CD4-positive, alpha-beta T cell treated with Interleukin-21 for 1 hour (primary cell): ENCODE results near the gene DGKB.

Source experiments
- DNase-seq: peaks from one replicate; pipeline ENCODE4 v3.0.0-alpha.2; 2020

Gene DGKB

DNA sequence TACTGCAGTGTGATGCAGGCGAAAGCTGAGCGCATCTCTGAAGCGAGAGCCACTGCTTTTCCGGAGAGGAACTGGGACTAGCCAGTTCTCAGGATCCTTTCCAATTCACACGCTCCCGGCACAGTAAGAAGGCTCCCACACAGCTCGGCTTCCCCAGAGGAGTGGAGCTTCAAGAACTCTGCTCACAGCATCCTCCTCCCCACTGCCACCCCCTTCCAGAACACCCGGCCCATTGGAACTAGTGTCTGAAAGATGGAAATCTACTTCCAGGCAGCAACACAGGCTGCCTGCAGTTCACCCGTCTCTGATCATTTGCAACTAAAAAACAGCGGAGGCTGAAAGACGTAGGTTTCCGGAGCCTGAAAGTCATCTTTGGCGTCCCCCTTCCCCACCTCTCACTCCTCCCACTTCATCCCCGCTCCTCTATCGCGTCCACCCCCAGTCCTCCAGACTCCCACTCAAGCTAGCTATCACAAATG, at the start of gene DGKB:
Gene DGKB (minus strand): TSS at position 163 of the 479 bp plus-strand sequence.
- DNase-seq: no peak

DNA sequence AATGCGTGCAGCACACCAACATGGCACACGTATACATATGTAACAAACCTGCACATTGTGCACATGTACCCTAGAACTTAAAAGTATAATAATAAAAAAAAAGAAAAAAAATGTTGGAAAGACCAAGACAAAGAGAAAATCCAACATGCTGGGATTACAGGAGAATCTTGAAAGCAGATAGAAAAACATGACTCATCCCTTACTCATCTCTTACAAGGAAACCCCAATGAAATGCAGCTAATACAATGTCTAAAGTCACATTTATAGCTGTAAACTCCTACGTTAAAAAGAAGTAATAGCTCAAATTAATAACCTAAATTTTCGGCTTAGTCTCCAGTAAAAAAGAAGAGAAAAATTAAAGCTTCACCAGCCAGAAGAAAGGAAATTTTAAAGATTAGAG, 47.5 kb upstream of the DGKB start:
- DNase-seq: no peak

DNA sequence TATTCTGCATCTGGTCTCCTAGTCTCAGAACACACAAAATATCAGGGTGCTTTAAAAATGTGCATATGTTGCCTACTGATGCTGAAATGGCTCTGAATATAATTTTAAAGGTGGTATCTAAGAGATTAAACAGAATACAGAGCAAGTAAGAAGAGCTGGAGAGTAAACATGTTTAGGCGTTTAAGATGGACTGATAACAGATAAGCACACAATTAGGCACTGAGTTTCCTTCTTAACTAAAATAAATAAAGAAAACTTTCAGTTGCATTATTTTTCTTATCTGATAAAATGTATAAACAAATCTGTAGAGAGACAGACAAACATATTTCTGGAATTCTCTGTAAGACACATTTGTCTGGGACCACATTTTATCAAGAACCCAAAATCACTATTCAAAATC, 35.6 kb upstream of the DGKB start:
- no peak for DNase-seq

GRCh38 chr7:14937581-14937980, 35.0 kb upstream of the DGKB start:
- DNase-seq: no peak

GRCh38 chr7:14936554-14936953, 34.0 kb upstream of the DGKB start:
- no peak for DNase-seq

- no peak for DNase-seq
These were observed 32.3 kb upstream of the DGKB start for GRCh38 chr7:14934839-14935238.

DNA sequence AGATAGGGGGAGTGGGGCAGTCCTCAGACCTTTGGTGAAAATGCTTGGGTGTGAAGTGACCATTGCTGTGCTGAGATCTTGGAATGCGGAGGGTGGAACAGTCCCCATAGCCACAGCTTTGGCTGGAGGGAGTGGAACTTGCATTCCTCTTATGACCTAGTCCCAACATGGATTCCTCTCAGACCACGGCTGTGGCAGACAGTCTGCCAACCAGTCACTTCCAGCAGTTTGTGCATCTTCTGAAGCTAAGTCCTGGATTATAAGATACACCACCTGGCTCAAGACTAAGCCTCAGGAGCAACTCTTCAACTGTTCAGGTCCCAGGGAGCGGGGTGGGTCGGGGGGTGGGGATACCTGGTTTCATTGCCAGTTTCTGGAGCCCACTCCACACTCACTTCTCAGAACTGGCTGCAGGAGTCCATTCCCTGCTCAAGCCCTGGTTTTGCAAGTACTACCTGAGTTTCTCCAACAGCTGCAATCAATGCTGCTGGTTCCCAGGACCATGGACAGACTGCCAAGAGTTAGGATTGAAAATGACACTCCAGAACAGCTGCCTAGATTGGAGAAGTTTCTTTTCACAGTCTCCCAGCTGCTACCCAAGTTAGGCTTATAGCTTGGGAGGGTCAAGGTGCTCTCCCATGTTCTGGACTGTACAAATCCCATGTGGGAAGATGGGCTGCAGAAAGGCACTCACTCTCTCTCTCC, 29.1 kb upstream of the DGKB start:
- DNase-seq: no peak

DNA sequence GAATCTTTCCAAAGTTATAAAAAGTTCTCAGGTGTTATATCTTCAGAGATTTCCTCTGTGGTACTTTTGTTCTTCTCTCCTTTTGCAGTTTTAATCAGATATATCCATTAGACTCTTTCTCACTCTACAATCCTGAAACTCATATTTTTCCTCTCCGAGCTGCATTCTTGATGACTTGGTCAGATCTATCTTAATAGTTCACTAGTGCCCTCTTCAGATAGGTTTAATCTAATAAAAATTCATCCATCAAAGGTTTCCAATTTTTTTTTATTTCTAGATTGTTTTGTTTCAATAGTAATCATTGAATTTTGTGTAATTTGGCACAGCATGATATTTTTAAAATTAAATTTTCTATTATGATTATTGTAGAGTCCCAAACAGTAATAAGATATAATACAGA, 21.8 kb upstream of the DGKB start:
- no peak for DNase-seq

DNA sequence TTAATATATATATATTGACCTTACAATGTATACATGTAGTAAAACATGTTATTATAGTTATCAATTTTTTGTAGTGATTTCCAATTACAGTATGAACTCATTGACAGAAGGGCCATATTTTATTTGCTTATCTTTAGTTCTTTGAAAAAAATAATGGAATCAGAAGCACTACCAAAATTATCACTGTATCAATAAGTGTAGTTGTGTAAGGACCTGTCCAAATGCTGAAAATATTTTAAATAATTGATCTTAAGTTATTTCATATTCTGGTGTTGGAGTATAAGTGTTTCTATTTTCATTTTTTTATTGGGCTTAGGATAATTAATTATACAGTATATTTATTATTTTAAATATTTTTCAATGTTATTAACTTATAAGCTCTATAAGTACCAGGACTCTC, 8.5 kb upstream of the DGKB start:
- DNase-seq: no peak

DNA sequence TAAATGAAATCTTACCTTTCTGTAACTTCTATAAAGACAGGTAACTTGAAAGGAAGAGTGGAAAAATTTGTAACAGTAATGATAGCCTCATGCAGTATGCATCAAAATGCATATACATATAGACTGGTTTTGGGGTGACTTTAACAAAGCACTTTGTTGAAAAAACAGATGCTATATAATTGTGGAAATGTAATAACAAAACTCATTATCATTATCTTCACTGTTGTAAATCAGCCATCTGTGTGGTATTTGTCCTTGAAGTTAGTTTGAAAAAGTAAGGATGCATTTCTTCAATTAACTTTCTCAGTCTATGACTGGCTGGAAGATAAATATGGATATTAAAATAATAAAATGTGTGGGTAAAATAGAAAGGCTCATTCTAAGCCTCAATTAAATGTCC, 6.1 kb upstream of the DGKB start:
- no peak for DNase-seq

DNA sequence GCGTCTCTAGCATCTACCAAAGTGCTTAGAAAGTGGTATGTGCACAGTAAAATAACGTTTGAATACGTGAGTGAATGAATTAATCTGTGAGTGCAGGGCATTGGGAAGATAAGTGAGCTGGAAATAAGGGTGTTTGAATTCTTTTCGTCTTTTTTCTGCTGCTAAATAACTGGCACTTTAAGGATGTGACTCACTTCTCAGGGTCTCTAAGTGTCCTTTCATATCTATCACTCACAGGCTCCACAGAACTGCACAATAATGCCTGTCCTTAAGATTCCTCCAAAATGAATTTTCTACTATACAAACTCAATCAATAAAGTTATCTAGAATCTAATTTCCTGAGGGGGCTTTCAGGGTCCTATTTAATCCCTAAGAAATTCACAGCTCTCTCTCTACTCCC, 3.2 kb upstream of the DGKB start:
- no peak for DNase-seq

DNA sequence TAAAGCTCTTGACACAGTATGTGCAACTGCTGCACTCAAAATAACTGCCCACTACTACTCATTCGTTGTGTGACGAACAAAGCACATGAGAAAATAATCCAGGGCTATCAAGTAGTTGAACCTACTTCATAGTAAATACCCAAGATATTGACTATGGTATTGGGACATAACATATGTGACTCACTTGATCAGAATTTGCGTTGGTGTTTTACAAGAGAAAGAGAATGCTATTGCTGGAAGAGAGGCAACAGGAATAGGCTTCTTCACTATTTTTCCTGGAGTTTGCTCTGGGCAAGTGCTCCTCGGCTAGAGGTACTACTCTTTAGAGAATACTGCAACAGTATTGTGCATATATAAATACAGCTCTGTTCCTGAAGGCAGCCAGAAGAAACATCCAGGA, 2.5 kb downstream of the DGKB start:
- DNase-seq: no peak

GRCh38 chr7:14899030-14899429, 3.5 kb downstream of the DGKB start:
- DNase-seq: no peak

- no peak for DNase-seq
These were observed 6.1 kb downstream of the DGKB start for GRCh38 chr7:14896461-14896860.

GRCh38 chr7:14894826-14895225, 7.7 kb downstream of the DGKB start:
- DNase-seq: no peak

DNA sequence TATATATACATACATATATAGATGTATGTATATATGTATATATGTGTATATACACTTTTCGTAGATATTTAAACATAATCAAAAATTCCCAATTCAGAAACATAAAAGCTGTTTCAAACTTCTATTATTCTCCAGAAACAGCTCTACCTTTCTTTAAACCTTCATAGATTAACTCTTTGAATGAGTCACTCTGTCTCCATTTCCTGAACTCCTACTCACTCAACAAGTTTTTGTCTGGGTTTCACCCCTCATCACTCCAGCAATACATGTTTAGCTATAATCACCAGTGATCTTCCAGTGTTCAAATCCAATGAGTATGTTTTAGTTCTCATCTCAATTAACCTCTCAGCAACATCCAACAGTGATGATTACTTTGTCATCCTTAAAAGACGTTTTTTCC, 9.6 kb downstream of the DGKB start:
- DNase-seq: no peak

GRCh38 chr7:14891289-14891688, 11.3 kb downstream of the DGKB start:
- no peak for DNase-seq

DNA sequence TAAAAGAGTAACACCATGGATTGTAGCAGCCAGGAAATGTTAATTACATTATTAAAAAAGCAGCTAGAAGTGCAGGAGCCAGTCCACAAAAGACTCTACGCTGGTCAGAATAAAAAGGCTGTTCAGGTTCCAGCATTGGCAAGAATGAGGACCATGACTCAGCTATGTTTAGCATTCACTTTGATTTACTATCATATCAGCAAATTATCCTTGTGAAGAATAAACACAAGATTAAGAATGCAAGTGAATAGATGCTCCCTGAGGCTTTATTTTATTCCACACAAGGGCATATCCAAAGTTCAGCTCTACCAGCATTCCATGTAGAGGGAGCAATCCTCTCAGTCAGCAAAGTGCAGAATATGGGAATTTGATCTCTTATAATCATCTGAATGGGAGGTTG, 13.6 kb downstream of the DGKB start:
- DNase-seq: no peak

- no peak for DNase-seq
These were observed 16.0 kb downstream of the DGKB start for GRCh38 chr7:14886533-14886932.

GRCh38 chr7:14875941-14876587, 26.5 kb downstream of the DGKB start:
- DNase-seq: no peak

GRCh38 chr7:14871880-14872279, 30.7 kb downstream of the DGKB start:
- no peak for DNase-seq

DNA sequence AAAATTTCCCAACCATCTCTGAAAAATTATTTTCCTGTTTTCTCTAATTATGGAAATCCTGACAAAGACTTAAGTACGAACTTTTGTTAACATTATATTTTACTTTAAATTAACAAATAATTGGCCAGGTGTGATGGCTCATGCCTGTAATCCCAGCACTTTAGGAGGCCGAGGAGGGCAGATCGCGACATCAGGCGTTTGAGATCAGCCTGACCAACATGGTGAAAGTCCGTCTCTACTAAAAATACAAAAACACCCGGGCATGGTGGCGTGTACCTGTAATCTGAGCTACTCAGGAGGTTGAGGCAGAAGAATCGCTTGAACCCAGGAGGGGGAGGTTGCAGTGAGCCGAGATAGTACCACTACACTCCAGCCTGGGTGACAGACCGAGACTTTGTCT, 32.2 kb downstream of the DGKB start:
- DNase-seq: no peak

- DNase-seq: no peak
These were observed 33.6 kb downstream of the DGKB start for GRCh38 chr7:14868937-14869336.

DNA sequence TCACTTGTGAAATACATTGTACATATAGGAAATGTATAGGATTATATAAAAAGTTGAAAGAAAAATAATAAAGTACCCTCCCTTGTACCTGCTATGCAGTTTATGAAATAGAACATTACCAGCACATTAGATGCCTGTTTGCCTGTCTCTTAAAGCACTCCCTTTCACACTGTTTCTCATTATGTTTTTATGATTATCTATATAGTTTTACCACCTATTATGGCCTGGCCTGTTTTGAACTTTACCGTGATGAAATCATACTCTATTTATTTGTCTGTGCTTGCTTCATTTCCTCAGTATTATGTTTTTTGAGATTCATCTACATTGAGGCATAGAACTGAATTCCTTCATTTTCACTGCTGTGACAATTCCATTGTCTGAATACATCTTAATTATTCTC, 41.1 kb downstream of the DGKB start:
- no peak for DNase-seq

DNA sequence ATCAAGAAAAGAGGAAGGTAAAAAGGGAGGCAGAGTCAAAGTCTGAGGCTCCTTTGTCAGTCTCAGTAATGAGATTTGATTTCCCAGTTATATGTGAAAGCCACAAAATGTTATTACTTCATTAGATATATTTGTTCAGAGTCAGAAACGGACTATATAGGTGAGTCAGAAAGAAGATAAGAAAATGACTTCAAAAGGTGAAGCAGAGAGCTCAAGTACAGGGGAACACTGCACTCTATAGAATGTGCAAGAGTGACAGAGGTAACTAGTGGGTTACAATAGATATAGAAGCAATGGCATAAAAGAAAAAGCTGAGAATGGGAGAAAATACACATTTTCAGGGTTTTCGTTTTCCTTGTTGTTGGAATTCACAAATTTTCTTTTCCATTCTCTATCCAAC, 43.3 kb downstream of the DGKB start:
- DNase-seq: no peak
